Uterus (tissue), 4 donors: ENCODE measurements around the gene PODXL. TPM values are rescaled to one million over a fixed set of nuclear protein-coding genes. Genes with fewer than 3 reads are reported as not detected.

Source experiments
- DNase-seq, 2 donors: peaks; one replicate each; pipeline ENCODE4 v3.0.0-alpha.2; 2019 to 2020
- H3K27ac ChIP-seq, 2 donors: fragments of 200-600 bp; sonication (generic); 1 replicate in 1 of 2; 2 replicates in 1 of 2; pipeline ENCODE4 v1.5.1; 2016 to 2018
- H3K27me3 ChIP-seq, 2 donors: fragments of 200-600 bp; sonication (generic); one replicate each; pipeline ENCODE4 v1.5.1; 2018 to 2019; ENCODE audit warnings: control low read depth in 1 of 2
- H3K36me3 ChIP-seq, 2 donors: fragments of 200-600 bp; sonication (generic); one replicate each; pipeline ENCODE4 v1.5.1; 2019; ENCODE audit warnings: control low read depth in 1 of 2
- H3K4me1 ChIP-seq, 2 donors: fragments of 200-600 bp; sonication (generic); one replicate each; pipeline ENCODE4 v1.5.1; 2018 to 2019; ENCODE audit warnings: control low read depth in 1 of 2
- H3K4me3 ChIP-seq, 2 donors: fragments of 200-600 bp; sonication (generic); 1 replicate in 1 of 2; 2 replicates in 1 of 2; pipeline ENCODE4 v1.5.1; 2018 to 2019; ENCODE audit warnings: mild to moderate bottlenecking in 1 of 2
- H3K9me3 ChIP-seq, 2 donors: fragments of 200-600 bp; sonication (generic); one replicate each; pipeline ENCODE4 v1.5.1; 2019; ENCODE audit warnings: control low read depth in 1 of 2
- CTCF ChIP-seq, 4 experiments: fragments of 200-600 bp in 2 of 4; fragments of 450-650 bp in 2 of 4; sonication (generic) in 2 of 4; IDR thresholded peaks; one replicate each; pipeline ENCODE4 v1.5.1; 2016 to 2019; ENCODE audit warnings: antibody characterized with exemption in 4 of 4, mild to moderate bottlenecking in 2 of 4, moderate library complexity in 1 of 4
- POLR2A ChIP-seq, 2 donors: fragments of 450-650 bp; IDR thresholded peaks; one replicate each; pipeline ENCODE4 v1.6.1; 2016; ENCODE audit warnings: antibody characterized with exemption in 2 of 2, mild to moderate bottlenecking in 1 of 2, moderate library complexity in 1 of 2
- intact Hi-C: fragments of 100-400 bp; cut with DNase I; formaldehyde crosslinking; loops from one replicate; pipeline ENCODE4 v1.15.1; 2023; ENCODE audit warnings: low total_unique reads
- total RNA-seq, 4 donors: library from RNA; depleted of rRNA in 3 of 4; stranded (reverse); fragments of >200 nt in 3 of 4; gene quantifications; one replicate each; pipeline versions ENCODE4 v1.1.0 to v1.2.4, GENCODE V29; 2014 to 2023
- donor health status: DM: yes; HTN: yes; CAD: no.

Gene PODXL
- total RNA-seq, 4 donors from 2014 or later = 33.6 to 135 (median 36.1) TPM

DNA sequence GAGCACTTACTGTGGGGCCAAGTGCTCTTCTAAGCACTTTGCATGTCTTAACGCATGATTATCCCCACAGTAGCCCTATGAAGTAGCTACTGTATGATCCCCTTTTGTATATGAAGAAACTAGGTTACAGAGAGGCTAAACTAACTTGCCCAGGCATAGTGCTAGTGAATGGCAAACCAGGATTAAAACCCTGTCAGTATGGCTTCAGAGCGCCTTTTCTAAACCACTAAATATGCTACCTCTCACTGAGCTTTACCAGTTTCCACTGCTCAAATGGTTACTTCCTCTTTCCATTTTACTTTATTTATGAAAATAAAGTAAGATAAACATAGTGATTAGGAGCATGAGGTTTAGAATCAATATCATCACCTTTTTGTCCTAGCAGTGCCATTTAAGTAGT lies 73.6 kb downstream of the PODXL start:
- no peaks in the 10 kb centered on the region for H3K4me1 ChIP-seq
- no peak overlapping the region for H3K4me3 ChIP-seq
- no peaks in the 10 kb centered on the region for H3K27me3 ChIP-seq
- TF ChIP-seq CTCF (IDR thresholded peaks at IDR 0.05) (no peak), POLR2A (IDR thresholded peaks at IDR 0.05) (no peak)
- intact Hi-C loops = no loop called here
- H3K9me3 ChIP-seq = no peaks in the 10 kb centered on the region
- no peak for DNase-seq
- no peaks in the 10 kb centered on the region for H3K36me3 ChIP-seq
- no peak overlapping the region for H3K27ac ChIP-seq

GRCh38 chr7:131480384-131481315 lies 75.8 kb downstream of the PODXL start:
- H3K9me3 ChIP-seq = no peaks in the 10 kb centered on the region
- intact Hi-C loops = no loop called here
- H3K27me3 ChIP-seq = no peaks in the 10 kb centered on the region
- H3K4me1 ChIP-seq = no peaks in the 10 kb centered on the region
- no peak for DNase-seq
- TF ChIP-seq POLR2A (IDR thresholded peaks at IDR 0.05) = no peak
- TF ChIP-seq CTCF (IDR thresholded peaks at IDR 0.05) = no peak
- no peaks in the 10 kb centered on the region for H3K36me3 ChIP-seq
- H3K4me3 ChIP-seq = no peak overlapping the region
- H3K27ac ChIP-seq = no peak overlapping the region

DNA sequence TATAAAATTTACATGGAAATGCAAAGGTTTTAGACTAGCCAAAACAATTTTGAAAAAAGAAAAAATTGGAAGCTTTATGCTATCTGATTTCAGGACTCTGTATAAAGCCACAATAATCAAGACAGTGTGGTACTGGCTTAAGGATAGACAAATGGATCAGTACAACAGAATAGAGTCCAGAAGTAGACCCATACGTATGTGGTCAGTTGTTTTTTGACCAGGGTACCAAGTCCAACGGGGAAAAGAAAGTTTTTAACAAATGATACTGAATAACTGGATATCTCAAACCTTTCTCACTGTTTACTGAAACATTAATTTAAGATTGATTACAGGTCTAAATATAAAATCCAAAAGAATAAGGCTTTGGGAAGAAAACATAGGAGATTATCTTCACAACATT lies 79.7 kb downstream of the PODXL start:
- Histone ChIP-seq H3K4me1 (no peaks in the 10 kb centered on the region), H3K36me3 (no peaks in the 10 kb centered on the region), H3K27ac (no peak overlapping the region), H3K9me3 (no peaks in the 10 kb centered on the region), H3K4me3 (no peak overlapping the region), H3K27me3 (no peaks in the 10 kb centered on the region)
- TF ChIP-seq CTCF (IDR thresholded peaks at IDR 0.05) (no peak), POLR2A (IDR thresholded peaks at IDR 0.05) (no peak)
- no peak for DNase-seq
- intact Hi-C loops = no loop called here

- no peak for DNase-seq
- Histone ChIP-seq H3K4me3 (no peak overlapping the region), H3K27ac (peak overlapping the region in 1 of 2 donors; percentile 1), H3K4me1 (no peaks in the 10 kb centered on the region), H3K36me3 (no peaks in the 10 kb centered on the region), H3K9me3 (no peaks in the 10 kb centered on the region), H3K27me3 (no peaks in the 10 kb centered on the region)
- intact Hi-C loops = no loop called here
- no peak for TF ChIP-seq POLR2A (IDR thresholded peaks at IDR 0.05)
- TF ChIP-seq CTCF (IDR thresholded peaks at IDR 0.05) = no peak
These were observed 85.0 kb downstream of the PODXL start for GRCh38 chr7:131471250-131472004.

DNA sequence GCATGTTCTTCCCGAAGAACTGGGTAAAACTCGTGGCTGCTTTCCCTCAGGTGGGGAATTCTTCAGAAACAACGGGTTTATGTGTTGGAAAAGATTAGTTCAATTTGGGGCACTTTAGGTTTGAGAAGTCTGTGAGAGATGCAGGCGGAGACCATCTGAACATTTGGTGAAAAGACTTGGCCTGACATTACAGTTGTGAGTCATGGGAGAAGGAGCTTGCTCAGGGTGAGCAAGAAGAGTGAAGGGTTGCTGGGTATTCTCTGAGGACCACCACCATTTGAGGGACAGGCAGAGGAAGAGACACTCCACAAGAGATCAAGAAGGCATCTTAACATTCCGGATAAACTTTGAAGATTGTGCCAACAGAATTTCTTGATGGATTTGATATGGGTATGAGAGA lies 88.6 kb downstream of the PODXL start:
- H3K27me3 ChIP-seq = no peaks in the 10 kb centered on the region
- no peaks in the 10 kb centered on the region for H3K9me3 ChIP-seq
- TF ChIP-seq POLR2A (IDR thresholded peaks at IDR 0.05) (no peak), CTCF (IDR thresholded peaks at IDR 0.05) (no peak)
- H3K4me3 ChIP-seq = no peak overlapping the region
- no peak for DNase-seq
- no peak overlapping the region for H3K27ac ChIP-seq
- H3K36me3 ChIP-seq = no peaks in the 10 kb centered on the region
- H3K4me1 ChIP-seq = no peaks in the 10 kb centered on the region
- intact Hi-C loops = no loop called here
